HepG2 (cell line): Measurements from ENCODE around the gene PPM1G. TPM values are rescaled to one million over a fixed set of nuclear protein-coding genes. Genes with fewer than 3 reads are reported as not detected.
A peak's percentile ranks its signal among the peaks of the same experiment; 100 is the strongest.

Experiments
- ARHGAP35 ChIP-seq: sonication (generic); formaldehyde crosslinking; IDR thresholded peaks from 2 replicates; pipeline ENCODE4 v1.9.0; 2022; ENCODE audit warnings: mild to moderate bottlenecking, inconsistent platforms, moderate library complexity, missing genetic modification reagents, borderline replicate concordance
- ERF ChIP-seq: IDR thresholded peaks from 2 replicates; pipeline ENCODE4 v1.6.1; 2018; ENCODE audit warnings: missing biosample characterization, missing genetic modification reagents
- MIER2 ChIP-seq: IDR thresholded peaks from 2 replicates; pipeline ENCODE4 v1.6.1; 2016; ENCODE audit warnings: missing biosample characterization, missing genetic modification reagents
- MTA1 ChIP-seq: sonication (generic); formaldehyde crosslinking; IDR thresholded peaks from 2 replicates; pipeline ENCODE4 v1.4.0; 2020; ENCODE audit warnings: missing genetic modification reagents, mild to moderate bottlenecking, borderline replicate concordance
- PRPF4 ChIP-seq: fragments of 200-400 bp; formaldehyde crosslinking; IDR thresholded peaks from 2 replicates; pipeline ENCODE4 v1.6.1; 2016; ENCODE audit warnings: low read length, low read depth; ENCODE audit not compliant: poor library complexity, severe bottlenecking
- ZBTB14 ChIP-seq: sonication (generic); formaldehyde crosslinking; IDR thresholded peaks from 2 replicates; pipeline ENCODE4 v1.4.0; 2020; ENCODE audit warnings: missing genetic modification reagents
- ZBTB49 ChIP-seq: sonication (generic); formaldehyde crosslinking; IDR thresholded peaks from 2 replicates; pipeline ENCODE4 v1.4.0; 2020; ENCODE audit warnings: missing genetic modification reagents, borderline replicate concordance
- ZNF543 ChIP-seq: sonication (generic); formaldehyde crosslinking; IDR thresholded peaks from 2 replicates; pipeline ENCODE4 v1.4.0; 2020; ENCODE audit warnings: mild to moderate bottlenecking, missing genetic modification reagents
- ZNF556 ChIP-seq: sonication (generic); formaldehyde crosslinking; IDR thresholded peaks from 2 replicates; pipeline ENCODE4 v1.4.0; 2020; ENCODE audit warnings: mild to moderate bottlenecking, missing genetic modification reagents, borderline replicate concordance
- ZNF607 ChIP-seq: sonication (generic); formaldehyde crosslinking; IDR thresholded peaks from 2 replicates; pipeline ENCODE4 v1.5.1; 2020; ENCODE audit warnings: missing genetic modification reagents, mild to moderate bottlenecking, borderline replicate concordance
- ZNF841 ChIP-seq: sonication (generic); formaldehyde crosslinking; IDR thresholded peaks from 2 replicates; pipeline ENCODE4 v1.8.1; 2023; ENCODE audit warnings: missing genetic modification reagents, borderline replicate concordance
- polyA plus RNA-seq, 8 experiments: library from polyadenylated mRNA; depleted of rRNA in 3 of 8; stranded (reverse) in 7 of 8; unstranded in 1 of 8; fragments of >200 nt; fragmentation: Illumina TruSeq in 4 of 8; extraction: Trizol in 4 of 8; gene quantifications; 2 replicates each; pipeline versions ENCODE4 v1.2.1 to v1.2.3, GENCODE V29; 2011 to 2016; ENCODE audit warnings: low read depth in 4 of 8, missing spikeins in 1 of 8, mixed read lengths in 1 of 8; ENCODE audit not compliant: insufficient read depth in 1 of 8
- total RNA-seq, 5 experiments: library from RNA; depleted of rRNA; stranded (reverse); fragments of >200 nt; fragmentation: Illumina TruSeq; extraction: Trizol; gene quantifications; 2 replicates each; pipeline ENCODE4 v1.2.3, GENCODE V29; 2016; ENCODE audit warnings: low read depth in 1 of 5
- TF ChIP-seq, protein P1 (sequence below): sonication (generic); formaldehyde crosslinking; IDR thresholded peaks from one replicate; pipeline ENCODE4 v1.5.1; 2020; ENCODE audit warnings: mild to moderate bottlenecking, missing genetic modification reagents; ENCODE audit errors: not compliant biosample characterization
- TF ChIP-seq, protein P2 (sequence below): IDR thresholded peaks from 2 replicates; pipeline ENCODE4 v1.6.1; 2016; ENCODE audit warnings: control low read depth

PPM1G gene
- total and polyA plus RNA-seq, 2 of the 13 experiments (the other 11 are each of a cell fraction or from before 2014, with no cell fraction given) = 58.2 to 213 TPM

DNA sequence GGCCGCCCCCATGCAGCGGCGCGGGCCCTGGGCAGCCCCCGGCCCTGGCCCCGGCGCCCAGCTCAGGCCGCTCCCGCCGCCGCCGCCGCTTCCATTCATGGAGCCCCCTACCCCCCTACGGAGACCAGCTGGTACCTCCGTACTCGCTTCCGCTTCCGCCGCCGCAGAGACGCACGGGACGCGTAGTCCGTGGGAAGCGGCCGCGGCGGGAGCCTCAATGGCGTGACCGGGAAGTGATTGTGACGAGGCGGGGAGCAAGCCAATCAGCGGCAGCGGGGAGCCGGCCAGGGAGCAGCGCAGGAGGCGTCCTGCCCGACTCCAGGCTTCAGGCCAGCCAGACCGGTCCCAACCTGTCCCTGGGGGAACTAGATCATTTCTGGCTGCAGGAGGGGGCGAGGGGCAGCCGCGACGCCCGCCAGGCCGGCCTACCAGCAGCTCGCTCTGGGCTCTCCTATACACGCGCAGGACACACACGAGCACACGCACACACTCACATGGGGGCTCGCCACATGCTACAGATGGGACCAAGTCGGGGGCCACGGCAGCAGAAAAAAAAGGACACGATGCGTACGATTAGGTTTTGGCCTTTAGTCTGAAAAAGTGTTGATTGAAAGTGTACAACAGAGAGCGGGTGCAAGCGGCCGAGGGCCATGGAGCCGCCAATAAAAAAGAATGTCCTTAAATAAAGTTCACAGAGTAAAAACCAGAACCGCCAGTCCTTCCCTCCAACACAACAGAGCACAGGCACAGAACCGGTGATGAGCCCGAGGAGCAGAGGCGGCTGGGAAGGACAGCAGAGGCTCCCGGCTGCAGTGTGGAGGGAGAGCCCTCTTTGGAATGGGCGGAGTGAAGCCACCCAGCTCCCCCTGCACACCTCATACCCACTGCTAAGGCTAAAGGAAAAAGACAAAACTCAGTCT is 28.5 kb downstream of the PPM1G start, which contains the start of gene ZNF513 (continued):
- TF ChIP-seq, protein P1, sequence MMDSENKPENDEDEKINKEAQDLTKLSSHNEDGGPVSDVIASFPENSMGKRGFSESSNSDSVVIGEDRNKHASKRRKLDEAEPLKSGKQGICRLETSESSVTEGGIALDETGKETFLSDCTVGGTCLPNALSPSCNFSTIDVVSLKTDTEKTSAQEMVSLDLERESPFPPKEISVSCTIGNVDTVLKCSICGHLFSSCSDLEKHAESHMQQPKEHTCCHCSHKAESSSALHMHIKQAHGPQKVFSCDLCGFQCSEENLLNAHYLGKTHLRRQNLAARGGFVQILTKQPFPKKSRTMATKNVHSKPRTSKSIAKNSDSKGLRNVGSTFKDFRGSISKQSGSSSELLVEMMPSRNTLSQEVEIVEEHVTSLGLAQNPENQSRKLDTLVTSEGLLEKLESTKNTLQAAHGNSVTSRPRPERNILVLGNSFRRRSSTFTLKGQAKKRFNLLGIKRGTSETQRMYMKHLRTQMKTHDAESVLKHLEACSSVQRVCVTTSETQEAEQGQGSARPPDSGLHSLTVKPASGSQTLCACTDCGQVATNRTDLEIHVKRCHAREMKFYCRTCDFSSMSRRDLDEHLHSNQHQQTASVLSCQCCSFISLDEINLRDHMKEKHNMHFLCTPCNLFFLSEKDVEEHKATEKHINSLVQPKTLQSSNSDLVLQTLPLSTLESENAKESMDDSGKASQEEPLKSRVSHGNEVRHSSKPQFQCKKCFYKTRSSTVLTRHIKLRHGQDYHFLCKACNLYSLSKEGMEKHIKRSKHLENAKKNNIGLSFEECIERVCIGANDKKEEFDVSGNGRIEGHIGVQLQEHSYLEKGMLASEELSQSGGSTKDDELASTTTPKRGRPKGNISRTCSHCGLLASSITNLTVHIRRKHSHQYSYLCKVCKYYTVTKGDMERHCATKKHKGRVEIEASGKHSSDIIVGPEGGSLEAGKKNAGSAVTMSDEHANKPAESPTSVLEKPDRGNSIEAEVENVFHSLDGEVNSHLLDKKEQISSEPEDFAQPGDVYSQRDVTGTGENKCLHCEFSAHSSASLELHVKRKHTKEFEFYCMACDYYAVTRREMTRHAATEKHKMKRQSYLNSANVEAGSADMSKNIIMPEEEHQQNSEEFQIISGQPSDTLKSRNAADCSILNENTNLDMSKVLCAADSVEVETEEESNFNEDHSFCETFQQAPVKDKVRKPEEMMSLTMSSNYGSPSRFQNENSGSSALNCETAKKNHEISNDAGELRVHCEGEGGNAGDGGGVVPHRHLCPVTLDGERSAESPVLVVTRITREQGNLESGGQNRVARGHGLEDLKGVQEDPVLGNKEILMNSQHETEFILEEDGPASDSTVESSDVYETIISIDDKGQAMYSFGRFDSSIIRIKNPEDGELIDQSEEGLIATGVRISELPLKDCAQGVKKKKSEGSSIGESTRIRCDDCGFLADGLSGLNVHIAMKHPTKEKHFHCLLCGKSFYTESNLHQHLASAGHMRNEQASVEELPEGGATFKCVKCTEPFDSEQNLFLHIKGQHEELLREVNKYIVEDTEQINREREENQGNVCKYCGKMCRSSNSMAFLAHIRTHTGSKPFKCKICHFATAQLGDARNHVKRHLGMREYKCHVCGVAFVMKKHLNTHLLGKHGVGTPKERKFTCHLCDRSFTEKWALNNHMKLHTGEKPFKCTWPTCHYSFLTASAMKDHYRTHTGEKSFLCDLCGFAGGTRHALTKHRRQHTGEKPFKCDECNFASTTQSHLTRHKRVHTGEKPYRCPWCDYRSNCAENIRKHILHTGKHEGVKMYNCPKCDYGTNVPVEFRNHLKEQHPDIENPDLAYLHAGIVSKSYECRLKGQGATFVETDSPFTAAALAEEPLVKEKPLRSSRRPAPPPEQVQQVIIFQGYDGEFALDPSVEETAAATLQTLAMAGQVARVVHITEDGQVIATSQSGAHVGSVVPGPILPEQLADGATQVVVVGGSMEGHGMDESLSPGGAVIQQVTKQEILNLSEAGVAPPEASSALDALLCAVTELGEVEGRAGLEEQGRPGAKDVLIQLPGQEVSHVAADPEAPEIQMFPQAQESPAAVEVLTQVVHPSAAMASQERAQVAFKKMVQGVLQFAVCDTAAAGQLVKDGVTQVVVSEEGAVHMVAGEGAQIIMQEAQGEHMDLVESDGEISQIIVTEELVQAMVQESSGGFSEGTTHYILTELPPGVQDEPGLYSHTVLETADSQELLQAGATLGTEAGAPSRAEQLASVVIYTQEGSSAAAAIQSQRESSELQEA (CRISPR knock-in tag) = peak; percentile 41
- 0 out of 2 replicates have a peak, but pooled peaks have one; percentile 11 for TF ChIP-seq ZBTB49
- no peak for TF ChIP-seq ZNF556 (CRISPR knock-in tag)
- TF ChIP-seq ARHGAP35 (CRISPR knock-in tag) = peak; percentile 44; the same call in 1 of the 2 replicates
- no peak for TF ChIP-seq ZNF607 (CRISPR knock-in tag)
- TF ChIP-seq ZNF841 (CRISPR knock-in tag) = no peak
- TF ChIP-seq ERF = no peak
- no peak for TF ChIP-seq ZNF543
- TF ChIP-seq, protein P2, sequence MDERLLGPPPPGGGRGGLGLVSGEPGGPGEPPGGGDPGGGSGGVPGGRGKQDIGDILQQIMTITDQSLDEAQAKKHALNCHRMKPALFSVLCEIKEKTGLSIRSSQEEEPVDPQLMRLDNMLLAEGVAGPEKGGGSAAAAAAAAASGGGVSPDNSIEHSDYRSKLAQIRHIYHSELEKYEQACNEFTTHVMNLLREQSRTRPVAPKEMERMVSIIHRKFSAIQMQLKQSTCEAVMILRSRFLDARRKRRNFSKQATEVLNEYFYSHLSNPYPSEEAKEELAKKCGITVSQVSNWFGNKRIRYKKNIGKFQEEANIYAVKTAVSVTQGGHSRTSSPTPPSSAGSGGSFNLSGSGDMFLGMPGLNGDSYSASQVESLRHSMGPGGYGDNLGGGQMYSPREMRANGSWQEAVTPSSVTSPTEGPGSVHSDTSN (CRISPR knock-in tag) = no peak
- no peak for TF ChIP-seq MIER2 (CRISPR knock-in tag)
- TF ChIP-seq PRPF4 = no peak
- peak; percentile 34; the same call in 1 of the 2 replicates for TF ChIP-seq MTA1 (CRISPR knock-in tag)
- no peak for TF ChIP-seq ZBTB14 (CRISPR knock-in tag)
